Jurkat, Clone E6-1 (cell line): ENCODE data around the gene ATAD3A.
"Not testable (repeated sequence)": the region's sequence is repeated elsewhere in the genome, so short reads cannot be mapped to it uniquely, and the experiment has no call there.

Experiments
- DNase-seq: peaks from one replicate; pipeline ENCODE4 v3.0.0-alpha.2; 2011; ENCODE audit warnings: low read depth, low spot score
- H3K4me3 ChIP-seq: 2 replicates; pipeline ENCODE4 v1.5.1; 2011; ENCODE audit warnings: mild to moderate bottlenecking, low read length, control low read depth, moderate library complexity

ATAD3A gene

GRCh38 chr1:1517973-1518620 lies 6.1 kb downstream of the ATAD3A start:
- no peak for DNase-seq
- H3K4me3 ChIP-seq, result no peak overlapping the region

- H3K4me3 ChIP-seq, DNase-seq: not testable (repeated sequence)
Observed at GRCh38 chr1:1518621-1519007, 6.7 kb downstream of the ATAD3A start.

DNA sequence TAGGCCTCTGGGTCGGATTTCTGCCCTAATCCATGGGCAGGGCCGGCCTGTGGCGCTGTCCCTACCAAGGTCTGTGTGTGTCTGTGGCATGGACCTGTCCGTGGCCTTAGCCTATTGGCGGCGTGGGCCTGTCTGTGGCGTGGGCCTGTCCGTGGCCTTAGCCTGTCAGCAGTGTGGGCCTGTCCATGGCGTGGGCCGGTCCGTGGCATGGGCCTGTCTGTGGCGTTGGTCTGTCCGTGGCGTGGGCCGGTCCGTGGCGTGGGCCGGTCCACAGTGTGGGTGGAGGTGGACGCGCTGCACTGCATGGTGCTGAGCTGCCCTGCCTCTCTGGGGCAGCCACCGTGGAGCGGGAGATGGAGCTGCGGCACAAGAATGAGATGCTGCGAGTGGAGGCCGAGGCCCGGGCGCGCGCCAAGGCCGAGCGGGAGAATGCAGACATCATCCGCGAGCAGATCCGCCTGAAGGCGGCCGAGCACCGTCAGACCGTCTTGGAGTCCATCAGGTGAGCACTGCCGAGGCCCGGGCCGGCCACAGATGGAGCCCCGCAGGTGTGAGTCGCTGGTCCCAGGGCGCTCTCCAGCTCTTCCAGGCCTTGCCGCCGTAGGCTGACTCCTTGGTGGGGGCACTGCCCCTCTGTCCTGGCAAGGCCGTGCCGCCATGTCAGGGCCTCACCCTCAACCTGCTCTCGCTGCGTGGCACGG lies 8.0 kb downstream of the ATAD3A start:
- not testable (repeated sequence) for DNase-seq, H3K4me3 ChIP-seq

DNA sequence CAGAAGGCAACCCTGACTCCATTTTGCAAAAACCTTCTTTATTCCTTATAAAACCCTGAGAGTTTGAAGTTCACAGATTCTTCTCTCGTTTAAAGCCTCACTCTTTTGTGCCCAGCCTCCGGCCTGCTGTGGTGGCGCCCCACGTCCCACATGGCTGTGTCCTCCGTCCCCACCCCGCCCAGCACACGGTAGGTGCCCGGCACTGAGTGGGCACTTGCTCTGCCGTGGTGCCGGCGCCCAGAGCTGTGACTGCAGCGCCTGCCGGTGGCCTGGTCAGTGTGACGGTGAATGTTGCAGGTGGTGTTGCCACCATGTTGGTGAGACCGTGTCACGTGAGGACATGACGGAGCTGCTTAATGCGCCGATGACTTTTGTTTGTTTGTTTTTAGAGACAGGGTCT lies 9.4 kb downstream of the ATAD3A start:
- no peak for DNase-seq

GRCh38 chr1:1522536-1522935 lies 10.6 kb downstream of the ATAD3A start:
- H3K4me3 ChIP-seq, DNase-seq: not testable (repeated sequence)

More for the DNA sequence above, 9.4 kb downstream of the ATAD3A start:
- H3K4me3 ChIP-seq, result no peak overlapping the region

- not testable (repeated sequence) for DNase-seq
Observed at GRCh38 chr1:1523226-1523625, 11.3 kb downstream of the ATAD3A start.

GRCh38 chr1:1523651-1524050 lies 11.7 kb downstream of the ATAD3A start:
- DNase-seq, H3K4me3 ChIP-seq: not testable (repeated sequence)

More at GRCh38 chr1:1523226-1523625, 11.3 kb downstream of the ATAD3A start:
- H3K4me3 ChIP-seq, result not testable (repeated sequence)

DNA sequence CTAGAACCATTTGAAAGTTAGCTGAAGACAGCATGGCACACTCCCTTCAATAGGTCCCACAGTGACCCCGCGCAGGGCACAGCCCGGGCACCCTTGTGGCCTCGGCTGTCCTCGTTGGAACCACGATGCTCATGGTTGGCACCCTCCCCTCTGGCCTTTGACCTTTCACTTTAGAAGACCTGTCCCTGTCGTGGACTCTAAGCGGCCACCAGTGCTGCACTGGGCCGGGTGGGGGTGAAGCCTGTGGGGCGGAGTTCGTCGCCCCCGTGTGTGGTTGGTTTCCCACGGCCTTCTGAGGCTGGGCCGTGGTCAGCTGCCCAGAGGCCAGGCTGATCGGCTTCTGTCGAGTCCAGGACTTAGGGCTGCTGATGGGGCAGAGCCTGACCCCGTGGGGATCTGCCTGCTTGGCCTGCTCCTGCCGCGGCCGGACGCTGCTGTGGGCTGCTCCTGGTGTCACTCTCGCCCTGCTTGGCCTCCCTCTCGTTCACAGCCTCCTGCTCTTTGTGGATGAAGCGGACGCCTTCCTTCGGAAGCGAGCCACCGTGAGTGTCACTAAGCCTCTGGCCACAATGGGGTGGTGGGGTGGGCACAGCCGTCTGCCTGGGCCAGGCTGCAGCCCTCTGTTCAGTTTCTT lies 12.9 kb downstream of the ATAD3A start:
- not testable (repeated sequence) for DNase-seq, H3K4me3 ChIP-seq

DNA sequence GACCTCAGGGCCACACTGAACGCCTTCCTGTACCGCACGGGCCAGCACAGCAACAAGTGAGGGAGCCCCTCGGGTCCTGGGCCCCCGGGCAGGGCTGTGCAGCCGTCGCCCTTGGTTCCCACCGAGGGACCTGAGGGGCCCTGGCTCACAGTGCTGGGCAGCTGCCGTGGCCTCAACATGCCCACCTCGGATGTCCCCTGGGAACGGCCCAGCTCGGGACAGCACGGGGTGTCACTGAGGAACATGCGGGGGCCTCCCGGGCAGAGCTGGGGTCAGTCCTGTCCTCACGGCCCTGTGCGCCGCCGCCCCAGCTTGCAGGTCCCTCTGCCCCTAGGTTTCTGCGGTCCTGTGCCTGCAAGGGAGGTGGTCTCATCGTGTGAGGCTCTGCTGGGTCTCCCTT lies 14.5 kb downstream of the ATAD3A start:
- H3K4me3 ChIP-seq, DNase-seq: not testable (repeated sequence)

DNA sequence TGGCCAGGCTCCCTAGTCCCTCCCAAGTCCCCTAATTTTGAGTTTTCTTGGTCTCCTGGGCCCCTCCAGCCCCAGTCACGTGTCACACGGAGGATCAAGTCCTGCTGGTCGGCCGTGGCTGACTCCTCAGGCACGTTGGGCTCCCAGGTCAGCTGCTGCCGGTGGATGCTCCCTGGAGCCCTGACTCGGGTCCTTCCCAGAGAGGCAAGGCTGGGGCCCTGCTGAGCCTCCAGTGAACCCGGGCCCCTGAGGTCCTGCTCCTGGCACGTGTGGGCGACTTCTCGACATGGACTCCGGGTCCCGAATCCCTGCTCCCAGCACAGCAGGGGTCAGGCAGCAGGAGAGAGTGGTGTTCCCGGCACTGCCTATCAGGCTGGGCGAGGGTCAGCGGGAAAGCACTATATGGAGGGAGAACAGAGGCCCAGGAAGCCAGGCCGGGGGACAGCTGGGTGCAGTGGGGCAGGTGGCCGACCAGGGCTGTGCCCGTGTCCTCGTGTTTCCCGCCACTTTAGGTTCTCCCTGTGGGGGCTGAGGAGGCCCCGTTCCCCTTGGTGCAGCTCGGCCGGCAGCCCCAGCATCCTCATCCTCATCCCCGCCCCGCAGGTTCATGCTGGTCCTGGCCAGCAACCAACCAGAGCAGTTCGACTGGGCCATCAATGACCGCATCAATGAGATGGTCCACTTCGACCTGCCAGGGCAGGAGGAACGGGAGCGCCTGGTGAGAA lies 15.3 kb downstream of the ATAD3A start:
- DNase-seq, result no peak
- no peak overlapping the region for H3K4me3 ChIP-seq

- no peak for DNase-seq
- no peak overlapping the region for H3K4me3 ChIP-seq
Observed at GRCh38 chr1:1528301-1529267, 16.6 kb downstream of the ATAD3A start.

DNA sequence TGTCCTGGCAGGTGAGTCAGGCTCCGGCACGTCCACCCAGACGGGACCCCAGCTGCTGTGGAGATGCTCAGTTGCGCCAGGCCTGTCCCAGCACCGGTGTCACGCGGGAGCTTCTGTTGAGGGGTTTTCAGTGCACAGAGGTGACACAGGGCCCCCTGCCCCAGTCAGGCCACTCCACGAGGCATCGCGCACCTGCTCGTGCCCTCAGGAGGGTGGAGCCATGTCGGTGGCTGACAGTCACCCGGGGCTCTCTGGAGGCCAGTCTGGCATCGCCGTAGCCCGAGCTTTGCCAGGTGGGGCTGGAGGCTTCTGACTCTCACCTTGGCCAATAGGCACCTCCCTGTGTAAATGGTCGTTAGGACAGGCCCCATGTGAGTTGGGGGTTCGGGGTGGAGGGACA lies 17.4 kb downstream of the ATAD3A start:
- no peak for DNase-seq
- H3K4me3 ChIP-seq, result no peak overlapping the region

DNA sequence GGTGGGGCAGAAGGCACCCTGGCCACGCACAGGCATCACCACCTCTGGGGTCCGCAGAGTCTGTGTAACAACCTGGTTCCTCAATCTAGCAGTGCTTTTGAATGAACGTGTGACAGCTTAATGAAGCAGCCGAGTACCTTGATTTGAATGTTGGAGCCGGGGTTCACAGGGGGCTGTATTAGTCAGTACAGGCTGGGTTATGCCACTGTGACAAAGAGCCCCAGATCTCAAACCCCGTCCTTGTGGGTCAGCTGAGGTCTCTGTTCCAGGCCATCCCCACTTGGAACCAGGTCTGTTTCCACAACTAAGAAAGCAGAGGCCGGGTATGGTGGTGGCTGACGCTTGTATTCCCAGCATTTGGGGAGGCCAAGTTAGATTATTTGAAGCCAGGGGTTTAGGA lies 18.0 kb downstream of the ATAD3A start:
- no peak for DNase-seq
- no peak overlapping the region for H3K4me3 ChIP-seq

- no peak overlapping the region for H3K4me3 ChIP-seq
- DNase-seq, result no peak
Observed at GRCh38 chr1:1531947-1532346, 20.0 kb downstream of the ATAD3A start.

DNA sequence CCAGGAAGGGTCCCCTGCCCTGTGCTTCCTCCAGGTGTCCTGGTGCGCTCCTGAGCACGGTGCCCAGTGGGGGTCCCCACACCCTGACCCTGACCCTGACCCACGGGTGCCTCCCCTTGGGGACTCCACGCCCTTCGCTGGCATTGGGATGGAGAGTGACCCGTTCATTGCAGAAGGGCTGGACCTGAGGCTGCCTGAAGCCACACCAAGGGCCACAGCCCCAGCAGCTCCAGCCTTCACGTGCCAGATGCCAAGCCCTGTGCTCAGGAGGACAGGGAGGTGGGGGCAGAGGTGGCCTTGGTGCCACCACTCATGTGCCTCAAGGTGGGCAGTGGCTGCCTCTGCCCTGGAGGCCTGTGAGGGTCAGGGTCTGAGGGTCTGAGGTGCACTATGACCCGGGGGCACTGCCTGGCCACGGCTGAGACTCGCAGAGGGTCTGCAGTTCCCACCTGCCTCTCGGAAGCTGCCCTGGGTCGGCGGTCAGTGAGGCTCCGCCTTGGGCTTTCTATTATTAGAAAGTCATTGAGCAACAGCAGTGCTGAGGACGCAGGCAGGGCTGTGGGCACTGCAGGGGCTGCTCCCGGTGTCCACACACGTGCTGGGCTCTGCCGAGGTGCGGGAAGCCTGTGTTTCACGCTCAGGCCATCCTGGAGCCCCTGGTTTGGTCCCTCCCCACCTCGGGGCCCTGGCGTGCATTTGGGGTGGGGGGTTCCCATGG lies 21.4 kb downstream of the ATAD3A start:
- H3K4me3 ChIP-seq, DNase-seq: not testable (repeated sequence)

GRCh38 chr1:1533894-1534291 lies 21.9 kb downstream of the ATAD3A start:
- not testable (repeated sequence) for DNase-seq, H3K4me3 ChIP-seq

DNA sequence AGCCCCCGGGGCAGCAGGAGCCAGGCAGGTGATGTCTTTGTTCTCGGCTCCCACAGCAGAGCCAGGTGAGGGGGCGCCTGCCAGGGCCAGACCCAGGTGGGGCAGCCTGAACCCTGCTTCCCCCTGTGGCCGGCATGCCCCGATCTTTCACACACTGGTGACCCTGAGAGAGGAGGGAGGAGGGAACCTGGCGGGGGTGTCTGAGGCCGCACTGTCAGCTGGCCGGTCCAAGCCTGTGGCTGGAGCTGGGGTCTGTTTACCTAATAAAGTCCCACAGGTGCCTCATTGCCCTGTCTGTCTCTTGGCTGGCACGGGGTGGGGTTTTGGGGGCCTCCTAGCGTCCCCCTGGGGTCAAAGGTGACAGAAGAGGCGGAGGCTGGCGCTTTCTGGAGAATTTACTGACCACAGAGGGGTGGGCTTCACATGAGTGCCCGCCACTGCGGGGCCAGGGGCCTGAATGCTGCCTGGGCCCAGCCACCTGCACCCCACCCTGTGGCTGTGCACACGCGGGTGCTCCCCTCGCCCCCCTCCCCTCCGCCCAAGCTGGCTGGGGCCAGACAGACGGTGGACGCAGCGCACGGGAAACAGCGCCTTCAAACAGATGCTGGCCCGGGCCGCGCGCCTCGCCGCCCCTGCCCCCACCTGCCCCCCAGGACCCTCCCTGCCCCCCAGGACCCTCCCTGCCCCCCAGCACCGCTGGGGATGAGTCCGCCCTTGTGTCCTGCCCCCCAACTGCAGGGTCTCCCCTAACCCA lies 22.6 kb downstream of the ATAD3A start:
- H3K4me3 ChIP-seq, result no peak overlapping the region
- DNase-seq, result no peak
